Fibroblast of the conjunctiva (primary cell): ENCODE data around the gene TGM2.

ENCODE experiments used
- DNase-seq: peaks from one replicate; pipeline ENCODE4 v3.0.0-alpha.2; 2010; ENCODE audit warnings: low read depth

TGM2 gene

GRCh38 chr20:38132156-38132909, 32.7 kb downstream of the TGM2 start:
- no peak for DNase-seq

- no peak for DNase-seq
Observed at GRCh38 chr20:38131588-38132121, 33.4 kb downstream of the TGM2 start.

GRCh38 chr20:38130687-38131587, 34.1 kb downstream of the TGM2 start:
- DNase-seq = no peak

DNA sequence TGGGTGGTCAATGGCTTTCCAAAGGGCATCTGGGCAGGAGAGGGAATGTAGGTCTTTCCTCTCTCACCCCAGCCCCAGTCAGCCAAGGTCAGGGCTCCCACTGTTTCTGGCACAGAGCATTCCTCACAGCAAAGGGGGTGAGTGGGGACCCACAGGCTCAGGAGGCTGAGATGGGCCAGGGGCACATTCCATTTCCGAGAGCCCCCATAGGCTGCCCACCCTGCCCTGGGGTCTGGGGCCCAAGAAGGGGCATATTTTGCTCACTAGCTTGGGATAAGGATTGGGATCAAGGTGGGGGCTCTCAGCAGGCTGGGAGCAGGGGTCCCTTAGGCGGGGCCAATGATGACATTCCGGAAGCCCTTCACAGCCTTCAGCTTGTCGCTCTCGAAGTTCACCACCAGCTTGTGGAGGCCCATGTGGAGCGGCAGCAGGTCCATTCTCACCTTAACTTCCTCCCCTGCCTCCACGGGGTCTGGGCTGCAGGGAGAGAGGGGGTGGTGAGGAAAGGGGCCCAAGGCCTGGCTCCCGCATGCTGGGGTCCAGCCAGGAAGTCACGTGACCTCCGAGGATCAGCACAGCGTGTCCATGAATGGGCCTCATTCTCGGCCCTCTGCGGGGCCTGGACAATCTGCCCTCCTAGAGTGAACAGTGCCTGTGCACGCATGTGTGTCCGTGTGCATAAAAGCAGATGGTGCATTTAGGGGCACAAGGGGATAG, 35.0 kb downstream of the TGM2 start:
- no peak for DNase-seq

DNA sequence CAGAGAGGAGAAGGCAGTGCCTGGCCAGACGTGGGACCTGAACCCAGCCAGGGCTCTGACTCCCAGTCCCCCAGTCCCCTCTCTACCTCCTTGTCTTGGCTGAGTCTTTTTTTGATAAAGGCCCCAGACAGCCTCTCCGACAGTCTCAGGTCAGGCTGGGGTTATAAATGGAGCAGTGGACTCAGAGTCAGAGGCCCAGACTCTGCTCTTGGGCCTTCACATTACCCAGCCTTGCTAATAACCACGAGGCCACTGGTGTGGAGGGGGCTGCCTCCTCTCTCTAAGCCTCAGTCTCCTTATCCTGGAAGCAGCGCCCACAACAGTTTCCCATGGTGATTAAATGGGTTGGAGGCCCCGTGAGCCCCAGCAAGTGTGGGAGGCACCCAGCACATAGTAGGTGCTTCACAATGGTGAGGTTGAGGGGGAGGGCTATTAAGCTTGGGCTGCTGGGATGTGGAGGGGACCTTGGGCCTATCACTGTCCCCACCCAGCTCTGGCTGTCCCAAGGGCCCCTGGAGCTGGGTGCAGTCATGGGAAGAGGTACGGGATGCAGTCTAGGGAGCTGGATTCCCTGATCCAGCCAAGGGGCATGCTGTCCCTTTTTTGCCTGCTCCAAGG, 35.7 kb downstream of the TGM2 start:
- DNase-seq = no peak

DNA sequence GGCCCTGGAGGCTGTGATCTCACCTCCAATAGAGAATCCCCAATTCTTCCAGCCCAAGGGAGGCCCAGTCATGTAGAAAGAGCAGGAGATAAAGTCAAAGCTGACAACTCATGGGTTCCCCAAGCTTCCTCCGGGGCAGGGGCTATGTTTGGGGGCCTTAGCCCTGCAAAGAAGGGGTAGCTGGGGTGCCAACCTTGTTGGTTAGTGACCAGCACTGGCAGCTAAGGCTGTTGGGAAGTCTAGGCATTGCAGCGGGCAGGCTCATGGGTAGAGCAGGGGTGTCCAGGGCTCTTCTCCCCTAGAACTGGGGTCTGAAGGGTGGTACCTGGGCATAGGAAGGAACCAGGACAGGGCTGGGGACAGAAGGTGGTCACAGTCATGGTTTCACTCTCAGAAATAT, 36.4 kb downstream of the TGM2 start:
- DNase-seq = no peak

DNA sequence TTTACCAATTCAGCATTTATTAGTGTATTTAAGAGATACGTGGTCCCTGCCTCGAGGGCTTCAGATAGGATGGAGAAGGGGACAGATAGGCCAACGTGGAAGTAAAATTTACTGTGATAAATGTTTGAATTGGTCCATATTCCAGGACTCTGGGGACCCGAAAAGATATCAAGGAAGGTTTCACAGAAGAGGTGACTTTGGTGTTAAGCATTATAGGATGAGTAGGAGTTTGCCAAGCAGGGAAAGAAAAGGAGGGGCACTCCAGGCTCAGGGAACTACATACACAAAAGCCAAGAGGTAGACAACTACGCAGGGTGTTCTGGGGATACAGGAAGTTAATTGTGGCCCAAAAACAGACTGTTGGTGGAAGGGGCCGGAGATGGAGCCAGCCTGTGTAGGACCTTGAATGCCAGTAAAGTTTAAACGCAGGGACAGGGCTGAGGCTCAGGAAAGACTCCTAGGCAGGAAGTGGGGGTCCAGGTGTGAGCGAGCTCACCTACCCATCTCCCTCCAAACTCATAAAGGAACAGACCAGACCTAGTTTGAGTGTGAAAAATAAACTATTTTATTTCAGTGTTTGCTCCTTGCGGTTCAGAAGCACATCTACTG, 37.0 kb downstream of the TGM2 start:
- no peak for DNase-seq

- DNase-seq = no peak
Observed at GRCh38 chr20:38126932-38127621, 38.0 kb downstream of the TGM2 start.

GRCh38 chr20:38126146-38126921, 38.7 kb downstream of the TGM2 start:
- DNase-seq = no peak

- DNase-seq = peak; percentile 58
Observed at GRCh38 chr20:38125157-38126056, 39.7 kb downstream of the TGM2 start.

- DNase-seq = no peak
Observed at GRCh38 chr20:38123021-38123587, 42.0 kb downstream of the TGM2 start.

GRCh38 chr20:38121741-38122140, 43.3 kb downstream of the TGM2 start:
- DNase-seq = no peak

DNA sequence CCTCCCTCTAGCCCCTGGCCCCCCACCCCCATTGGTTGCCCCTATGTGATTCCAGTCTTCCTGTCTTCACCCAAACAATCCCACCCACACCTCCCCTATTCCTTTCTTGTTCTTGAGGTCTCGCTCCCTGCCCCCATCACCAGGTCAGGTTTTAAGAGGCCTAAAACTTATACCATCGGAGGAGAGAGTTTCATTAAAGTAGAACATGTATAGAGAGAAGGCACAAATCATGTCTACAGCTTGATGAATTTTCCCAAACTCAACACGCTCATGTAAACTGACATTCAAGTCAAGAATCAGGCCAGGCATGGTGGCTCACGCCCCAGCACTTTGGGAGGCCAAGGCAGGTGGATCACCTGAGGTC, 44.5 kb downstream of the TGM2 start:
- no peak for DNase-seq

GRCh38 chr20:38119446-38119845, 45.6 kb downstream of the TGM2 start:
- no peak for DNase-seq

DNA sequence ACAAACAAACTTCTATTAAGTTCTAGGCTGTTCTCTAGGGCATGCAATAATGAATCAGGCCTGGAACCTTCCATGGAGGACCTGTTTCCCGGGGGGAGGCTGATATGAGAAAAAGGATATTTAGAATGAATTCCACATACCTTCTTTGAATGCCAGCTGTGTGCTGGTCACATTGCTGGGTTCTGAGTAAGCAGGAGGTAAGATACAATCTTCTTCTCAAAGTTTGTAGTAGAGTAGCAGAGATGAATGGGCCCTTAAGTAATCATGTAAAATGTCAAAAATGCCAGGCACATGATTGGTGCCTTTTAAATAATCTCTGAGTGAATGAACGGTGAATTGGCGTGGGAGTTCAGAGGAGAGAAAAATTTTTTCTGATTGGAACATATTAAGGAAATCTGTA, 47.4 kb downstream of the TGM2 start:
- no peak for DNase-seq

- DNase-seq = no peak
Observed at GRCh38 chr20:38117205-38117604, 47.9 kb downstream of the TGM2 start.

DNA sequence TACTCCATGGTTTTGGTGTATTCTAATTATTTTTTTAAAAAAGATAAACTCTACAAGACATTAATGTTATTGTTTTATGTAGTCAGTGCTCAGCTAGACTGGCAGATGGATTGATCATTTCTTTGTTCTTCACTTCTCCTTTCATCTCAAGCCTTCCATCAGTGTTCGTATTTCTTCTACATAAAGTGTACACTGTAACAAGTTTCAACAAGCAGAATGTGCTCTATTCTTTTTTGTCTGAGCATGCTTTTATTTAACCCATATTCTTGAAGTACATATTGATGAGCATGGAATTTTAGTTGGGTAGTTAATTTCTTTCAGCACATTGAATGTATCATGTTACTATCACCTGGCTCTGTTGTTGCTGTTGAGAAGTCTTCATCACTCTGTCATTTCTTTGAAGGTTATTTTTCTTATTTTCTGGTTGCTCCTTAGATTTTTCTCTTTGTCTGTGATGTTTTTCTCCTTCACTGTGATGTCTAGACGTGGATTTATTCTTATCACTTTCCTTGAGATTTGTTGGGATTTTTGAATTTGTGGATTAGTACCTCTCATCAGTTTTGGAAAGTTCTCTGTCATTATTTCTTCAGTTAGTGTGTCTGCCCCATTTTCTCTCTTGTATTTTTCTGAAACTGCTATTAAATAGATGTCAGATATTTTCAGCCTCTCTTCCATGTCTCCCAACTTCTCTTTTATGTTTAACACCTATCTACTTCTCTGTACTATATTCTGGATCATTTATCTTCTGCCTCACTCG, 48.5 kb downstream of the TGM2 start:
- DNase-seq = no peak

DNA sequence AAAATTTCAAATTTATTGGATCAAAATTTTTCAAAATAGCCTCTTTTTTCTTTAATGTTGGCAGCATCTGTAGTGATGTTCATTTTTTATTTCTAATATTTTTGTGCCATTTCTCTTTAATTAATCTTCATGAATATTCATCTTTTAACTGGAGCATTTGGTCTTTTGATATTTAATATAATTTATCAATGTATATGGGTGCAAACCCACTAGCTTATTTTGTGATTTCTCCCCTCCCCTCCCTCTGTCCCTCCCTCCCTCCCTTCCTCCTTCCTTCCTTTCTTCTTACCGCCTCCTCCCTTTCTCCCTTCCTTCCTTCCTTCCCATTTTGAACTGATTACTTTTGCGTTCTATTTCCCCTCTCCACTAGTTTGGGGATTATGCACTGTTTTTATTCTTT, 49.2 kb downstream of the TGM2 start:
- DNase-seq = no peak
